Activated CD8-positive, alpha-beta memory T cell treated with anti-CD3 and anti-CD28 coated beads, Interleukin-2, amount 10 ng/mL, durations not matched to agents 7 days and 5 days (primary cell): ENCODE results near the gene SEMA5A. TPM values are rescaled to one million over a fixed set of nuclear protein-coding genes. Genes with fewer than 3 reads are reported as not detected.

Source experiments
- ATAC-seq: fragments of 150-1000 bp; cut with Tn5 transposase; one replicate; pipeline ENCODE4 v1.10.0; 2021; ENCODE audit warnings: moderate library complexity
- CTCF ChIA-PET: fragments of 350-600 bp; sonication (Branson Sonifier 250); formaldehyde crosslinking; loops from one replicate; lab custom pipeline; 2021; ENCODE audit warnings: antibody characterized with exemption; lab: Charles Lee
- DNase-seq: peaks from one replicate; pipeline ENCODE4 v3.0.0-alpha.2; 2020
- H3K27ac Mint-ChIP-seq: one replicate; pipeline ENCODE4 v1.8.0; 2021; ENCODE audit warnings: mild to moderate bottlenecking, mixed read lengths
- H3K27me3 Mint-ChIP-seq: one replicate; pipeline ENCODE4 v1.8.0; 2021; ENCODE audit warnings: mixed read lengths
- H3K36me3 Mint-ChIP-seq: one replicate; pipeline ENCODE4 v1.8.0; 2021; ENCODE audit warnings: mild to moderate bottlenecking, mixed read lengths
- H3K4me1 Mint-ChIP-seq: one replicate; pipeline ENCODE4 v1.8.0; 2021; ENCODE audit warnings: mixed read lengths
- H3K4me3 Mint-ChIP-seq: one replicate; pipeline ENCODE4 v1.8.0; 2021; ENCODE audit warnings: mild to moderate bottlenecking, moderate library complexity, mixed read lengths
- H3K9me3 Mint-ChIP-seq: one replicate; pipeline ENCODE4 v1.8.0; 2022; ENCODE audit warnings: low read depth, mixed read lengths
- total RNA-seq, 2 experiments: library from RNA; stranded (reverse); gene quantifications; one replicate each; pipeline ENCODE4 v1.2.3, GENCODE V29; 2021

The SEMA5A gene
- total RNA-seq, 2 experiments from 2014 or later = 0.02 TPM; not detected in 1

- Mint-ChIP-seq H3K27ac (no peak overlapping the region), H3K9me3 (peaks cover 11% of the 10 kb centered on the region), H3K4me3 (no peak overlapping the region), H3K4me1 (no peaks in the 10 kb centered on the region), H3K27me3 (no peaks in the 10 kb centered on the region), H3K36me3 (no peaks in the 10 kb centered on the region)
- ATAC-seq = no peak
- CTCF ChIA-PET = no interaction called here
- DNase-seq = no peak
Observed at GRCh38 chr5:9447691-9448090, 98.2 kb downstream of the SEMA5A start.

- Mint-ChIP-seq H3K4me1 (no peaks in the 10 kb centered on the region), H3K4me3 (no peak overlapping the region), H3K27me3 (no peaks in the 10 kb centered on the region), H3K9me3 (peaks cover 11% of the 10 kb centered on the region), H3K36me3 (no peaks in the 10 kb centered on the region), H3K27ac (no peak overlapping the region)
- ATAC-seq (no peak), DNase-seq (no peak)
- CTCF ChIA-PET = no interaction called here
Observed at GRCh38 chr5:9445826-9446388, 100.0 kb downstream of the SEMA5A start.

GRCh38 chr5:9444346-9444745 lies 101.5 kb downstream of the SEMA5A start:
- no peak for DNase-seq
- CTCF ChIA-PET = no interaction called here
- no peaks in the 10 kb centered on the region for H3K27me3 Mint-ChIP-seq

GRCh38 chr5:9441610-9442009 lies 104.3 kb downstream of the SEMA5A start:
- Mint-ChIP-seq H3K9me3 (peaks cover 6% of the 10 kb centered on the region), H3K27me3 (no peaks in the 10 kb centered on the region), H3K27ac (no peak overlapping the region), H3K36me3 (no peaks in the 10 kb centered on the region), H3K4me1 (no peaks in the 10 kb centered on the region), H3K4me3 (no peak overlapping the region)
- no peak for DNase-seq
- no peak for ATAC-seq
- CTCF ChIA-PET = no interaction called here

More at GRCh38 chr5:9444346-9444745, 101.5 kb downstream of the SEMA5A start:
- H3K9me3 Mint-ChIP-seq = peaks cover 11% of the 10 kb centered on the region
- H3K36me3 Mint-ChIP-seq = no peaks in the 10 kb centered on the region
- no peak overlapping the region for H3K27ac Mint-ChIP-seq
- ATAC-seq = no peak
- H3K4me3 Mint-ChIP-seq = no peak overlapping the region
- H3K4me1 Mint-ChIP-seq = no peaks in the 10 kb centered on the region

GRCh38 chr5:9440517-9440916 lies 105.4 kb downstream of the SEMA5A start:
- no peaks in the 10 kb centered on the region for H3K27me3 Mint-ChIP-seq
- DNase-seq (no peak), ATAC-seq (no peak)
- H3K36me3 Mint-ChIP-seq = no peaks in the 10 kb centered on the region
- H3K9me3 Mint-ChIP-seq = peaks cover 6% of the 10 kb centered on the region
- CTCF ChIA-PET = no interaction called here
- H3K4me3 Mint-ChIP-seq = no peak overlapping the region
- H3K27ac Mint-ChIP-seq = no peak overlapping the region
- no peaks in the 10 kb centered on the region for H3K4me1 Mint-ChIP-seq

GRCh38 chr5:9439531-9440292 lies 106.2 kb downstream of the SEMA5A start:
- H3K27ac Mint-ChIP-seq = no peak overlapping the region
- no peak overlapping the region for H3K4me3 Mint-ChIP-seq
- H3K27me3 Mint-ChIP-seq = no peaks in the 10 kb centered on the region
- CTCF ChIA-PET = no interaction called here
- H3K36me3 Mint-ChIP-seq = no peaks in the 10 kb centered on the region
- ATAC-seq = no peak
- DNase-seq = no peak
- peaks cover 5% of the 10 kb centered on the region for H3K9me3 Mint-ChIP-seq
- no peaks in the 10 kb centered on the region for H3K4me1 Mint-ChIP-seq

- ATAC-seq = no peak
- H3K4me3 Mint-ChIP-seq = no peak overlapping the region
Observed at GRCh38 chr5:9438596-9439354, 107.1 kb downstream of the SEMA5A start.

GRCh38 chr5:9437741-9438240 lies 108.1 kb downstream of the SEMA5A start:
- no peaks in the 10 kb centered on the region for H3K27me3 Mint-ChIP-seq
- CTCF ChIA-PET = no interaction called here
- no peaks in the 10 kb centered on the region for H3K36me3 Mint-ChIP-seq
- DNase-seq (no peak), ATAC-seq (no peak)
- no peak overlapping the region for H3K4me3 Mint-ChIP-seq
- H3K9me3 Mint-ChIP-seq = peaks cover 2% of the 10 kb centered on the region
- H3K27ac Mint-ChIP-seq = no peak overlapping the region
- no peaks in the 10 kb centered on the region for H3K4me1 Mint-ChIP-seq

More at GRCh38 chr5:9438596-9439354, 107.1 kb downstream of the SEMA5A start:
- CTCF ChIA-PET = no interaction called here
- Mint-ChIP-seq H3K4me1 (no peaks in the 10 kb centered on the region), H3K27ac (no peak overlapping the region), H3K9me3 (peaks cover 4% of the 10 kb centered on the region), H3K36me3 (no peaks in the 10 kb centered on the region), H3K27me3 (no peaks in the 10 kb centered on the region)
- DNase-seq = no peak

- Mint-ChIP-seq H3K36me3 (no peaks in the 10 kb centered on the region), H3K27me3 (no peaks in the 10 kb centered on the region), H3K4me3 (no peak overlapping the region), H3K4me1 (no peaks in the 10 kb centered on the region), H3K27ac (no peak overlapping the region), H3K9me3 (no peaks in the 10 kb centered on the region)
- ATAC-seq (no peak), DNase-seq (no peak)
- CTCF ChIA-PET = no interaction called here
Observed at GRCh38 chr5:9431496-9432258, 114.2 kb downstream of the SEMA5A start.

- no peak overlapping the region for H3K4me3 Mint-ChIP-seq
- no peak overlapping the region for H3K27ac Mint-ChIP-seq
- no peak for ATAC-seq
- CTCF ChIA-PET = no interaction called here
- no peaks in the 10 kb centered on the region for H3K9me3 Mint-ChIP-seq
- H3K4me1 Mint-ChIP-seq = no peaks in the 10 kb centered on the region
- no peak for DNase-seq
- H3K27me3 Mint-ChIP-seq = no peaks in the 10 kb centered on the region
- no peaks in the 10 kb centered on the region for H3K36me3 Mint-ChIP-seq
Observed at GRCh38 chr5:9431151-9431495, 114.8 kb downstream of the SEMA5A start.

GRCh38 chr5:9430306-9430705 lies 115.6 kb downstream of the SEMA5A start:
- peaks cover under 1% of the 10 kb centered on the region for H3K9me3 Mint-ChIP-seq
- no peak overlapping the region for H3K27ac Mint-ChIP-seq
- CTCF ChIA-PET = no interaction called here
- ATAC-seq (no peak), DNase-seq (no peak)
- H3K4me1 Mint-ChIP-seq = no peaks in the 10 kb centered on the region
- no peak overlapping the region for H3K4me3 Mint-ChIP-seq
- H3K36me3 Mint-ChIP-seq = no peaks in the 10 kb centered on the region
- no peaks in the 10 kb centered on the region for H3K27me3 Mint-ChIP-seq

GRCh38 chr5:9429691-9430215 lies 116.1 kb downstream of the SEMA5A start:
- no peak for ATAC-seq
- Mint-ChIP-seq H3K4me1 (no peaks in the 10 kb centered on the region), H3K9me3 (peaks cover 3% of the 10 kb centered on the region), H3K4me3 (no peak overlapping the region), H3K36me3 (no peaks in the 10 kb centered on the region), H3K27ac (no peak overlapping the region), H3K27me3 (no peaks in the 10 kb centered on the region)
- no peak for DNase-seq
- CTCF ChIA-PET = no interaction called here

GRCh38 chr5:9428272-9428671 lies 117.6 kb downstream of the SEMA5A start:
- Mint-ChIP-seq H3K36me3 (no peaks in the 10 kb centered on the region), H3K27me3 (no peaks in the 10 kb centered on the region), H3K4me1 (no peaks in the 10 kb centered on the region), H3K9me3 (peaks cover 3% of the 10 kb centered on the region), H3K4me3 (no peak overlapping the region), H3K27ac (no peak overlapping the region)
- DNase-seq (no peak), ATAC-seq (no peak)
- CTCF ChIA-PET = no interaction called here
